H1 (cell line): ENCODE measurements around the gene PCCA. TPM values are rescaled to one million over a fixed set of nuclear protein-coding genes. Genes with fewer than 3 reads are reported as not detected.

Experiments
- CTCF ChIA-PET: fragments of 300-600 bp; sonication (Branson Sonifier 250); formaldehyde crosslinking; loops from one replicate; lab custom pipeline; 2021; ENCODE audit not compliant: partially characterized antibody; lab: Charles Lee
- POLR2A ChIA-PET: fragments of 300-600 bp; sonication (Branson Sonifier 250); formaldehyde crosslinking; loops from one replicate; lab custom pipeline; 2021; ENCODE audit warnings: inconsistent platforms; ENCODE audit not compliant: partially characterized antibody; lab: Charles Lee
- DNase-seq, 2 experiments: peaks; one replicate each; pipeline versions ENCODE4 v3.0.0 to v3.0.0-alpha.2; 2010 to 2022; ENCODE audit warnings: low spot score in 2 of 2, low read depth in 1 of 2, mixed read lengths in 1 of 2
- FAIRE-seq: peaks from 2 replicates; lab custom pipeline; 2011; peaks lifted over from hg19 to GRCh38; lab: Jason Lieb, UNC
- H2AFZ ChIP-seq: 2 replicates; pipeline ENCODE4 v1.8.1; 2012; ENCODE audit warnings: low read length, inconsistent platforms
- H2AK5ac ChIP-seq: 2 replicates; pipeline ENCODE4 v1.6.1; 2013; ENCODE audit warnings: low read depth, low read length
- H2BK120ac ChIP-seq: replicated peaks from 2 replicates; pipeline ENCODE3; 2013; ENCODE audit warnings: low read depth, low read length, inconsistent platforms
- H2BK12ac ChIP-seq: 2 replicates; pipeline ENCODE4 v1.6.1; 2013; ENCODE audit warnings: low read depth, low read length
- H2BK15ac ChIP-seq: 2 replicates; pipeline ENCODE4 v1.6.1; 2013; ENCODE audit warnings: low read length
- H2BK20ac ChIP-seq: 2 replicates; pipeline ENCODE4 v1.6.1; 2013; ENCODE audit warnings: low read length
- H2BK5ac ChIP-seq: 2 replicates; pipeline ENCODE4 v1.6.1; 2013; ENCODE audit warnings: low read depth, low read length
- H3K14ac ChIP-seq: 2 replicates; pipeline ENCODE4 v1.6.1; 2013; ENCODE audit warnings: inconsistent platforms; ENCODE audit not compliant: insufficient read length
- H3K18ac ChIP-seq: 2 replicates; pipeline ENCODE4 v1.6.1; 2013; ENCODE audit warnings: low read length; ENCODE audit errors: extremely low read depth
- H3K23ac ChIP-seq: 2 replicates; pipeline ENCODE4 v1.6.1; 2013; ENCODE audit warnings: inconsistent platforms; ENCODE audit not compliant: insufficient read length
- H3K23me2 ChIP-seq: 2 replicates; pipeline ENCODE4 v1.6.1; 2013; ENCODE audit warnings: low read depth, low read length
- H3K27ac ChIP-seq: 2 replicates; pipeline ENCODE4 v1.6.1; 2011; ENCODE audit warnings: low read depth, low read length, inconsistent platforms
- H3K27me3 ChIP-seq, 4 experiments: replicated peaks in 1 of 4; 1 replicate in 1 of 4; 2 replicates in 3 of 4; pipeline versions ENCODE4 v1.6.1 to v1.8.1; 2011 to 2013; ENCODE audit warnings: low read length in 3 of 4, mild to moderate bottlenecking in 3 of 4, inconsistent platforms in 2 of 4, mixed read lengths in 2 of 4, moderate library complexity in 1 of 4; ENCODE audit not compliant: control insufficient read depth in 3 of 4, insufficient read depth in 3 of 4; ENCODE audit errors: extremely low read depth in 1 of 4
- H3K36me3 ChIP-seq, 4 experiments: 2 replicates each; pipeline versions ENCODE4 v1.6.1 to v1.8.1; 2011 to 2013; ENCODE audit warnings: mild to moderate bottlenecking in 4 of 4, low read length in 3 of 4, moderate library complexity in 2 of 4, control low read depth in 1 of 4, inconsistent platforms in 1 of 4; ENCODE audit not compliant: insufficient read depth in 4 of 4, control insufficient read depth in 2 of 4
- H3K4ac ChIP-seq: replicated peaks from 2 replicates; pipeline ENCODE3; 2013; ENCODE audit warnings: low read length, low read depth, mixed read lengths, inconsistent platforms; ENCODE audit not compliant: insufficient read length
- H3K4me1 ChIP-seq, 4 experiments: replicated peaks in 1 of 4; 1 replicate in 1 of 4; 2 replicates in 3 of 4; pipeline versions ENCODE4 v1.6.1 to v1.8.1; 2011 to 2013; ENCODE audit warnings: low read length in 3 of 4, inconsistent platforms in 2 of 4, mixed read lengths in 1 of 4; ENCODE audit not compliant: insufficient read depth in 4 of 4, control insufficient read depth in 3 of 4
- H3K4me2 ChIP-seq, 2 experiments: 2 replicates each; pipeline versions ENCODE4 v1.6.1 to v1.8.1; 2011 to 2013; ENCODE audit warnings: low read depth in 2 of 2, low read length in 2 of 2, control low read depth in 1 of 2, inconsistent platforms in 1 of 2, mild to moderate bottlenecking in 1 of 2; ENCODE audit not compliant: insufficient read depth in 1 of 2
- H3K4me3 ChIP-seq, 4 experiments: fragments of 200-600, 300-600 bp in 1 of 4; sonication (generic), shearing (Covaris generic), sonication (Bioruptor Twin) in 1 of 4; 2 replicates each; pipeline versions ENCODE4 v1.5.1 to v1.8.1; 2011 to 2016; ENCODE audit warnings: low read length in 4 of 4, low read depth in 3 of 4, control low read depth in 2 of 4, inconsistent platforms in 2 of 4, mild to moderate bottlenecking in 2 of 4, mixed read lengths in 1 of 4, moderate library complexity in 1 of 4; ENCODE audit not compliant: insufficient read depth in 2 of 4; ENCODE audit errors: extremely low read depth in 1 of 4
- H3K56ac ChIP-seq: replicated peaks from 2 replicates; pipeline ENCODE3; 2013; ENCODE audit warnings: low read depth, mild to moderate bottlenecking, mixed read lengths, low read length, inconsistent platforms; ENCODE audit not compliant: insufficient read length
- H3K79me1 ChIP-seq: 2 replicates; pipeline ENCODE4 v1.6.1; 2013; ENCODE audit warnings: low read depth, low read length, control low read depth
- H3K79me2 ChIP-seq, 2 experiments: 2 replicates each; pipeline versions ENCODE4 v1.6.1 to v1.8.1; 2012 to 2013; ENCODE audit warnings: low read length in 2 of 2, mild to moderate bottlenecking in 2 of 2, inconsistent platforms in 1 of 2; ENCODE audit not compliant: insufficient read depth in 2 of 2, control insufficient read depth in 1 of 2
- H3K9ac ChIP-seq, 4 experiments: replicated peaks in 1 of 4; 1 replicate in 1 of 4; 2 replicates in 3 of 4; pipeline versions ENCODE4 v1.6.1 to v1.8.1; 2011 to 2013; ENCODE audit warnings: low read depth in 3 of 4, low read length in 3 of 4, control low read depth in 2 of 4, mild to moderate bottlenecking in 2 of 4, moderate library complexity in 2 of 4, inconsistent platforms in 1 of 4; ENCODE audit errors: extremely low read depth in 1 of 4
- H3K9me3 ChIP-seq, 2 experiments: 2 replicates each; pipeline versions ENCODE4 v1.6.1 to v1.8.1; 2012 to 2013; ENCODE audit warnings: mild to moderate bottlenecking in 2 of 2, moderate library complexity in 2 of 2, control low read depth in 1 of 2, inconsistent platforms in 1 of 2, low read depth in 1 of 2, low read length in 1 of 2, mixed read lengths in 1 of 2; ENCODE audit not compliant: insufficient read depth in 2 of 2
- H4K20me1 ChIP-seq, 2 experiments: replicated peaks in 1 of 2; 2 replicates each; pipeline versions ENCODE3 to v1.8.1; 2011 to 2013; ENCODE audit warnings: inconsistent platforms in 2 of 2, low read length in 2 of 2, mild to moderate bottlenecking in 1 of 2; ENCODE audit not compliant: insufficient read depth in 2 of 2, control insufficient read depth in 1 of 2
- H4K5ac ChIP-seq: 2 replicates; pipeline ENCODE4 v1.6.1; 2013; ENCODE audit warnings: low read length, low read depth, mixed read lengths, inconsistent platforms; ENCODE audit not compliant: insufficient read length
- H4K8ac ChIP-seq: 2 replicates; pipeline ENCODE4 v1.8.0; 2013; ENCODE audit warnings: mild to moderate bottlenecking, moderate library complexity, low read length, inconsistent platforms; ENCODE audit not compliant: insufficient read depth; ENCODE audit errors: extremely low read depth
- H4K91ac ChIP-seq: replicated peaks from 2 replicates; pipeline ENCODE3; 2013; ENCODE audit warnings: low read length, mixed read lengths, inconsistent platforms; ENCODE audit not compliant: insufficient read length
- CTCF ChIP-seq, 3 experiments: IDR thresholded peaks; 1 replicate in 2 of 3; 2 replicates in 1 of 3; pipeline versions ENCODE4 v1.5.1 to v1.6.1; 2011; ENCODE audit warnings: low read length in 3 of 3, mild to moderate bottlenecking in 3 of 3, inconsistent platforms in 2 of 3, low read depth in 1 of 3, moderate library complexity in 1 of 3; ENCODE audit not compliant: insufficient read depth in 1 of 3; ENCODE audit errors: control extremely low read depth in 1 of 3
- EZH2 ChIP-seq: fragments of 200-600 bp; sonication (generic); IDR thresholded peaks from 2 replicates; pipeline ENCODE4 v1.7.1; 2012; ENCODE audit warnings: low read depth, mild to moderate bottlenecking, moderate library complexity, low read length, inconsistent platforms; ENCODE audit not compliant: severe bottlenecking
- FOSL1 ChIP-seq: IDR thresholded peaks from 2 replicates; pipeline ENCODE4 v1.6.1; 2011; ENCODE audit warnings: mild to moderate bottlenecking, low read depth, low read length, moderate library complexity; ENCODE audit not compliant: insufficient read depth
- HDAC6 ChIP-seq: IDR thresholded peaks from one replicate; pipeline ENCODE4 v1.7.1; 2012; ENCODE audit warnings: low read depth, mild to moderate bottlenecking, inconsistent platforms, low read length, moderate library complexity
- RAD21 ChIP-seq, 2 experiments: IDR thresholded peaks in 1 of 2; conservative IDR thresholded peaks in 1 of 2; 2 replicates each; pipeline ENCODE4 v1.6.1; 2011; ENCODE audit warnings: low read depth in 2 of 2, low read length in 2 of 2, improper control_type of control experiment in 1 of 2, inconsistent platforms in 1 of 2, mild to moderate bottlenecking in 1 of 2, moderate library complexity in 1 of 2
- RNF2 ChIP-seq: fragments of 200-900, 300-1000 bp; sonication (generic); IDR thresholded peaks from 2 replicates; pipeline ENCODE4 v1.7.1; 2016; ENCODE audit warnings: borderline replicate concordance, low read depth, mild to moderate bottlenecking, antibody characterized with exemption, low read length; ENCODE audit not compliant: poor library complexity, severe bottlenecking; ENCODE audit errors: missing control alignments
- RXRA ChIP-seq: IDR thresholded peaks from 2 replicates; pipeline ENCODE4 v1.6.1; 2011; ENCODE audit warnings: low read depth, mild to moderate bottlenecking, low read length, moderate library complexity; ENCODE audit not compliant: insufficient read depth
- SRF ChIP-seq: IDR thresholded peaks from 2 replicates; pipeline ENCODE4 v1.6.1; 2011; ENCODE audit warnings: mild to moderate bottlenecking, low read depth, low read length, moderate library complexity
- SUZ12 ChIP-seq: fragments of 200-600 bp; sonication (generic); IDR thresholded peaks from 2 replicates; pipeline ENCODE4 v1.6.1; 2012; ENCODE audit warnings: mild to moderate bottlenecking, inconsistent platforms, low read length, moderate library complexity, mixed read lengths
- TCF12 ChIP-seq: IDR thresholded peaks from 2 replicates; pipeline ENCODE4 v1.6.1; 2011; ENCODE audit warnings: low read depth, mild to moderate bottlenecking, low read length
- ZNF274 ChIP-seq: IDR thresholded peaks from 2 replicates; pipeline ENCODE4 v1.7.0; 2012; ENCODE audit warnings: low read length, borderline replicate concordance; ENCODE audit errors: extremely low read depth
- WGBS, 2 experiments: shearing (Covaris generic) in 1 of 2; methylation state at CpG; one replicate each; pipeline versions ENCODE4 v1.1.6 to v1.1.7; 2013 to 2015; ENCODE audit warnings: low lambda C conversion rate in 2 of 2, mixed read lengths in 2 of 2, inconsistent platforms in 1 of 2, low coverage in 1 of 2, missing lambda C conversion rate in 1 of 2; ENCODE audit not compliant: insufficient replicate concordance in 2 of 2, insufficient coverage in 1 of 2, insufficient read length in 1 of 2; ENCODE audit errors: extremely low coverage in 1 of 2, missing lambda C conversion rate in 1 of 2; 5-methylcytosine and 5-hydroxymethylcytosine counted together
- polyA plus RNA-seq, 7 experiments: library from polyadenylated mRNA; depleted of rRNA in 3 of 7; stranded (reverse) in 5 of 7; unstranded in 2 of 7; fragments of >200 nt in 5 of 7; fragments of 200-250 nt in 2 of 7; gene quantifications; 1 replicate in 5 of 7; 2 replicates in 1 of 7; 4 replicates in 1 of 7; pipeline versions ENCODE4 v1.2.1 to v1.2.3, GENCODE V29; 2011 to 2013; ENCODE audit warnings: missing spikeins in 2 of 7, mixed read lengths in 2 of 7
- total RNA-seq: library from RNA; stranded (reverse); fragmentation: NEBNext Ultra II Directional; extraction: Animal tissue kit (Norgen Biotek cat#: 25700); gene quantifications from 2 replicates; pipeline ENCODE4 v1.2.1, GENCODE V29; 2021

PCCA gene
- total and polyA plus RNA-seq, 2 of the 8 experiments (the other 6 are each of a cell fraction or from before 2014, with no cell fraction given): 18.4 to 49.8 TPM

GRCh38 chr13:100044936-100045335 is 44.0 kb upstream of the PCCA start:
- Histone ChIP-seq H2BK12ac (no peak overlapping the region), H4K8ac (no peak overlapping the region), H4K91ac (no peak overlapping the region), H3K18ac (no peak overlapping the region), H2BK15ac (no peak overlapping the region), H3K27me3 (no peaks in the 10 kb centered on the region), H2BK20ac (no peak overlapping the region), H2BK120ac (no peak overlapping the region), H3K14ac (no peak overlapping the region), H3K79me2 (no peaks in the 10 kb centered on the region), H3K4me2 (no peak overlapping the region), H4K5ac (no peak overlapping the region), H3K4me1 (no peaks in the 10 kb centered on the region), H2BK5ac (no peak overlapping the region), H3K4me3 (no peak overlapping the region), H3K79me1 (no peaks in the 10 kb centered on the region), H2AK5ac (peak overlapping the region; percentile 65; the same call in 1 of the 2 replicates), H3K36me3 (no peaks in the 10 kb centered on the region), H3K9ac (no peak overlapping the region), H3K23me2 (no peaks in the 10 kb centered on the region), H3K4ac (no peak overlapping the region), H4K20me1 (no peaks in the 10 kb centered on the region), H3K27ac (no peak overlapping the region), H2AFZ (no peak overlapping the region), H3K9me3 (no peaks in the 10 kb centered on the region), H3K23ac (no peak overlapping the region), H3K56ac (no peak overlapping the region)
- 92% methylated on average over 3 of the region's 3 CpGs; no CpG with 5 or more reads in 1 of the 2 experiments for WGBS, 2 experiments
- ChIA-PET POLR2A (no interaction called here), CTCF (interaction anchor here (0.9 kb wide), 1 partner anchor 42 kb away, joined by 3 read pairs; no protein-coding TSS in a partner anchor)
- no peak for FAIRE-seq
- DNase-seq: no peak
- TF ChIP-seq RNF2: no peak
- TF ChIP-seq EZH2: no peak
- no peak for TF ChIP-seq RAD21 (IDR thresholded peaks at IDR 0.05 in 1 of 2, conservative IDR thresholded peaks at IDR 0.05 in 1 of 2; ENCODE audit: low read depth in 2 of 2, low read length in 2 of 2)
- no peak for TF ChIP-seq CTCF (IDR thresholded peaks at IDR 0.05; ENCODE audit: control extremely low read depth in 1 of 3, insufficient read depth in 1 of 3, low read depth in 1 of 3, low read length in 3 of 3)
- no peak for TF ChIP-seq ZNF274
- no peak for TF ChIP-seq FOSL1
- TF ChIP-seq TCF12: no peak
- TF ChIP-seq SRF: no peak
- no peak for TF ChIP-seq RXRA
- no peak for TF ChIP-seq SUZ12
- no peak for TF ChIP-seq HDAC6
